Hematopoietic multipotent progenitor cell treated with erythropoietin and hydrocortisone succinate and interleukin-3 and kit ligand, for 8 days (in vitro differentiated cells): Measurements from ENCODE around the gene MCAT.
"Not testable (repeated sequence)": the region's sequence is repeated elsewhere in the genome, so short reads cannot be mapped to it uniquely, and the experiment has no call there.

ENCODE experiments used
- DNase-seq: peaks from one replicate; pipeline ENCODE4 v3.0.0-alpha.2; 2015

Gene MCAT

GRCh38 chr22:43118024-43118849, 25.0 kb downstream of the MCAT start:
- DNase-seq, result no peak

- no peak for DNase-seq
Observed at GRCh38 chr22:43116932-43117331, 26.3 kb downstream of the MCAT start.

GRCh38 chr22:43114958-43115357, 28.2 kb downstream of the MCAT start:
- DNase-seq, result no peak

GRCh38 chr22:43113526-43114251, 29.5 kb downstream of the MCAT start:
- no peak for DNase-seq

- DNase-seq, result no peak
Observed at GRCh38 chr22:43110927-43111623, 32.1 kb downstream of the MCAT start.

- peak; percentile 81 for DNase-seq
Observed at GRCh38 chr22:43110444-43110926, 32.7 kb downstream of the MCAT start, which contains the start of gene BIK. TSS of gene BIK (plus strand) at chr22:43110750. CDS start at chr22:43124023, 13,273 bp downstream.

- no peak for DNase-seq
Observed at GRCh38 chr22:43109921-43110443, 33.2 kb downstream of the MCAT start.

GRCh38 chr22:43109511-43109910, 33.7 kb downstream of the MCAT start:
- no peak for DNase-seq

- DNase-seq, result no peak
Observed at GRCh38 chr22:43106302-43106701, 36.9 kb downstream of the MCAT start.

GRCh38 chr22:43104950-43105349, 38.2 kb downstream of the MCAT start:
- DNase-seq, result not testable (repeated sequence)

GRCh38 chr22:43104056-43104625, 39.1 kb downstream of the MCAT start:
- DNase-seq, result peak; percentile 92

- DNase-seq, result no peak
Observed at GRCh38 chr22:43101306-43101705, 41.9 kb downstream of the MCAT start.

- no peak for DNase-seq
Observed at GRCh38 chr22:43100225-43100624, 43.0 kb downstream of the MCAT start.

GRCh38 chr22:43099095-43099494, 44.1 kb downstream of the MCAT start:
- no peak for DNase-seq

- no peak for DNase-seq
Observed at GRCh38 chr22:43098356-43098755, 44.8 kb downstream of the MCAT start.

- no peak for DNase-seq
Observed at GRCh38 chr22:43096420-43096819, 46.8 kb downstream of the MCAT start.

- no peak for DNase-seq
Observed at GRCh38 chr22:43094551-43094950, 48.6 kb downstream of the MCAT start.

GRCh38 chr22:43094085-43094484, 49.1 kb downstream of the MCAT start:
- peak; percentile 29 for DNase-seq

GRCh38 chr22:43092085-43092484, 51.1 kb downstream of the MCAT start:
- DNase-seq, result no peak

- peak; percentile 97 for DNase-seq
Observed at GRCh38 chr22:43090130-43090789, 52.9 kb downstream of the MCAT start.

GRCh38 chr22:43088984-43089717, 54.0 kb downstream of the MCAT start, which contains the start of gene TTLL1:
TSS of gene TTLL1 (minus strand) at chr22:43089391. CDS start at chr22:43075586, 13,805 bp downstream.
- DNase-seq, result peak; percentile 89
